OCI-LY7 (cell line): Measurements from ENCODE around the gene PNKP. TPM values are rescaled to one million over a fixed set of nuclear protein-coding genes. Genes with fewer than 3 reads are reported as not detected.

Experiments
- BruUV-seq: library from RNA; stranded (reverse); fragments of 400-500 nt; replicated peaks from 2 replicates; lab custom pipeline; 2021; lab: Mats Ljungman, UMichigan
- CTCF ChIA-PET: fragments of 300-600 bp; sonication (Branson Sonifier 250); formaldehyde crosslinking; loops from one replicate; lab custom pipeline; 2022; ENCODE audit warnings: antibody characterized with exemption; ENCODE audit not compliant: unreplicated experiment; lab: Charles Lee
- POLR2A ChIA-PET: fragments of 300-600 bp; sonication (Branson Sonifier 250); formaldehyde crosslinking; loops from one replicate; lab custom pipeline; 2022; ENCODE audit warnings: antibody characterized with exemption; lab: Charles Lee
- DNase-seq: peaks from one replicate; pipeline ENCODE4 v3.0.0-alpha.2; 2015; ENCODE audit warnings: low spot score
- H2AFZ ChIP-seq: fragments of 200-600 bp; sonication (generic), shearing (Covaris generic); 2 replicates; pipeline ENCODE4 v1.6.1; 2014; ENCODE audit warnings: mild to moderate bottlenecking, antibody characterized with exemption, low read length, moderate library complexity
- H3K27ac ChIP-seq: fragments of 200-600 bp; sonication (generic); 2 replicates; pipeline ENCODE4 v1.5.1; 2014; ENCODE audit warnings: mixed run types, low read depth, mild to moderate bottlenecking, moderate library complexity, low read length, inconsistent platforms; ENCODE audit not compliant: poor library complexity, severe bottlenecking
- H3K36me3 ChIP-seq: fragments of 200-600 bp; sonication (generic); 2 replicates; pipeline ENCODE4 v1.6.1; 2014; ENCODE audit warnings: mild to moderate bottlenecking, antibody characterized with exemption, low read length, moderate library complexity, mixed read lengths; ENCODE audit not compliant: insufficient read depth
- H3K4me1 ChIP-seq: fragments of 200-600 bp; sonication (generic); 2 replicates; pipeline ENCODE4 v1.5.1; 2014; ENCODE audit warnings: mild to moderate bottlenecking, low read length; ENCODE audit not compliant: insufficient read depth, poor library complexity, severe bottlenecking
- H3K4me2 ChIP-seq: fragments of 200-600 bp; sonication (generic); 2 replicates; pipeline ENCODE4 v1.6.1; 2014; ENCODE audit warnings: mild to moderate bottlenecking, low read length
- H3K4me3 ChIP-seq: fragments of 200-600 bp; sonication (generic); 2 replicates; pipeline ENCODE4 v1.5.1; 2014; ENCODE audit warnings: mild to moderate bottlenecking, low read depth, low read length; ENCODE audit not compliant: poor library complexity, severe bottlenecking
- H3K79me2 ChIP-seq: fragments of 200-600 bp; sonication (generic); 2 replicates; pipeline ENCODE4 v1.6.1; 2016; ENCODE audit warnings: low read depth, mild to moderate bottlenecking, low read length, moderate library complexity, mixed read lengths; ENCODE audit not compliant: insufficient read depth
- H3K9me2 ChIP-seq: fragments of 200-600 bp; sonication (generic); 2 replicates; pipeline ENCODE4 v1.6.1; 2016; ENCODE audit warnings: mild to moderate bottlenecking, low read length, mixed read lengths; ENCODE audit not compliant: insufficient read depth
- H3K9me3 ChIP-seq: fragments of 200-600 bp; sonication (generic); 2 replicates; pipeline ENCODE4 v1.6.1; 2014; ENCODE audit warnings: mild to moderate bottlenecking, mixed run types, low read length, mixed read lengths
- H4K20me1 ChIP-seq: fragments of 200-600 bp; sonication (generic); 2 replicates; pipeline ENCODE4 v1.6.1; 2014; ENCODE audit warnings: mild to moderate bottlenecking, antibody characterized with exemption, low read length, moderate library complexity, mixed read lengths; ENCODE audit not compliant: insufficient read depth
- CTCF ChIP-seq: fragments of 200-600 bp; sonication (generic); conservative IDR thresholded peaks from 2 replicates; pipeline ENCODE4 v1.5.1; 2014; ENCODE audit warnings: mild to moderate bottlenecking, antibody characterized with exemption, low read length, moderate library complexity, mixed read lengths
- EZH2phosphoT487 ChIP-seq: fragments of 200-600 bp; sonication (generic); IDR thresholded peaks from 2 replicates; pipeline ENCODE4 v1.6.1; 2018; ENCODE audit warnings: low read depth, borderline replicate concordance, mild to moderate bottlenecking, mixed run types, antibody characterized with exemption, low read length, moderate library complexity, mixed read lengths
- intact Hi-C: fragments of 100-400 bp; cut with micrococcal nuclease; formaldehyde crosslinking; loops from one replicate; pipeline ENCODE4 v1.10.0; 2022; ENCODE audit not compliant: unreplicated experiment
- total RNA-seq, 2 experiments: library from RNA; depleted of rRNA in 1 of 2; stranded (reverse); fragments of >200 nt in 1 of 2; shearing (Covaris generic) in 1 of 2; gene quantifications; 2 replicates each; pipeline ENCODE4 v1.2.3, GENCODE V29; 2014 to 2022

PNKP gene
- total RNA-seq, 2 experiments from 2014 or later: 90.9 to 118 TPM

- Histone ChIP-seq H3K4me3 (no peak overlapping the region), H3K36me3 (peaks cover 90% of the 10 kb centered on the region), H3K9me3 (no peaks in the 10 kb centered on the region), H2AFZ (no peak overlapping the region), H3K9me2 (no peaks in the 10 kb centered on the region), H3K27ac (no peak overlapping the region), H3K4me1 (peaks cover 7% of the 10 kb centered on the region), H3K4me2 (no peak overlapping the region), H4K20me1 (peaks cover 5% of the 10 kb centered on the region; the same call in 1 of the 2 replicates), H3K79me2 (peaks cover 7% of the 10 kb centered on the region; the same call in 1 of the 2 replicates)
- peak; percentile 37 for DNase-seq
- no TSS peak for BruUV-seq
- CTCF ChIA-PET: no interaction called here
- TF ChIP-seq CTCF (0 out of 2 replicates have a peak, but pooled peaks have one; percentile 22), EZH2phosphoT487 (no peak)
- POLR2A ChIA-PET: no interaction called here
- intact Hi-C loops: no loop called here
Measured at GRCh38 chr19:49858088-49858985, 9.0 kb downstream of the PNKP start.

DNA sequence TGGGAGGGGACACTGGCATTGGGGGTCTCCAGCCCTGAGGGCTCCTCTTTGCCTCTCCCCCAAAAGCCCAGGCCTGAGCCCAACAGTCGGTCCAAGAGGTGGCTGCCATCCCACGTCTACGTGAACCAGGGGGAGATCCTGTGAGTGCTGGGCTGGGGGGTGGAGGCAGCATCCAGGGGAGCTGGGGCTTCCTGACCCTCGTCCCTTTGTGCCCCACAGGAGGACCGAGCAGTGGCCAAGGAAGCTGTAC, 9.6 kb downstream of the PNKP start:
- no peak for DNase-seq
- H3K9me3 ChIP-seq: no peaks in the 10 kb centered on the region
- CTCF ChIA-PET: no interaction called here
- H3K4me3 ChIP-seq: no peak overlapping the region
- BruUV-seq: no TSS peak
- no peak overlapping the region for H3K27ac ChIP-seq
- no peak overlapping the region for H3K4me2 ChIP-seq
- intact Hi-C loops: no loop called here
- H3K79me2 ChIP-seq: peaks cover 12% of the 10 kb centered on the region
- H4K20me1 ChIP-seq: peaks cover 10% of the 10 kb centered on the region
- H2AFZ ChIP-seq: no peak overlapping the region
- POLR2A ChIA-PET: no interaction called here
- peaks cover 88% of the 10 kb centered on the region for H3K36me3 ChIP-seq
- TF ChIP-seq CTCF (no peak), EZH2phosphoT487 (no peak)
- H3K9me2 ChIP-seq: no peaks in the 10 kb centered on the region
- peaks cover 13% of the 10 kb centered on the region for H3K4me1 ChIP-seq

DNA sequence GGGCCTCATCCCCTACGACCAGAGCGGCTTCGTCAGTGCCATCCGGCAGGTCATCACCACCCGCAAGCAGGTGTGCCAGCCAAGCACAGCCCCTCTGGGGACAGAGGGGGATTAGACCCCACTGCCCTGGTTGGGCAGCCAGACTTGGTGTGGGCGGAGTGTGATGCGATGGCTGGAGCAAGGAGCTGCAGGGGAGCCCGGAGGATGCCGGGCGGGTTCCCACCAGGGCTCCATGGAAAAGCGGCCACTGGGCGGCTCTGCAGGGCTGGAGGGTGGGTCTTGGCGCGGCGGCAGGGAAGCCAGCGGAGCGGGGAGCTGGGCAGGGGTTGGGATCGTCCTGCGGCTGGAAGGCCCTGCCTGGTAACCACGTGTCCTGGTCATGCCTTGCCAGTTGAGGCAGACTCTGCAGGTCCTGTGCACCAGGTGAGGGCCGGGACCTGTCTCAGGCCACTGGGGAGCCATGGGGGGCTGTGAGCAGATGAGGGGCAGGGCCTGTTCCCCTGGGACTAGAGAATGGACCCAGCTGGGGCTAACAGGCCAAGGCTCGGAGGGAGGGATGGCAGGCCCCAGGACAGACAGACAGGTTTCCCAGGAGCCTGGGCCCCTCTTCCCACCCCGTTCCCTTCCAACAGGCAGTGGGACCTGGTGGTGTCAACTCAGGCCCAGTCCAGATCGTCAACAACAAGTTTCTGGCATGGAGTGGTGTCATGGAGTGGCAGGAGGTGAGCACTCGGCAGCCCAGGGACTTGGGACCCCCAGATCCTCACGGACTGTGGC, 10.1 kb downstream of the PNKP start:
- BruUV-seq: no TSS peak
- no peak overlapping the region for H2AFZ ChIP-seq
- no peak overlapping the region for H3K4me2 ChIP-seq
- TF ChIP-seq CTCF (no peak), EZH2phosphoT487 (no peak)
- peaks cover 18% of the 10 kb centered on the region for H3K79me2 ChIP-seq
- CTCF ChIA-PET: no interaction called here
- peaks cover 86% of the 10 kb centered on the region for H3K36me3 ChIP-seq
- peaks cover 18% of the 10 kb centered on the region for H3K4me1 ChIP-seq
- peaks cover 15% of the 10 kb centered on the region for H4K20me1 ChIP-seq
- intact Hi-C loops: no loop called here
- no peak overlapping the region for H3K4me3 ChIP-seq
- no peaks in the 10 kb centered on the region for H3K9me3 ChIP-seq
- no peaks in the 10 kb centered on the region for H3K9me2 ChIP-seq
- no peak for DNase-seq
- POLR2A ChIA-PET: no interaction called here
- H3K27ac ChIP-seq: no peak overlapping the region
